NCI-H187 treated with DMSO at 0.1 percent for 48 hours (cell line): ENCODE measurements around the gene MORC2.

ENCODE experiments used
- DNase-seq: peaks from one replicate; lab custom pipeline; 2025; lab: John Stamatoyannopoulos, UW

MORC2 gene

GRCh38 chr22:30920407-30920806 lies 48.2 kb downstream of the MORC2 start:
- no peak for DNase-seq

- no peak for DNase-seq
Observed at GRCh38 chr22:30919973-30920372, 48.6 kb downstream of the MORC2 start.

- DNase-seq = no peak
Observed at GRCh38 chr22:30918761-30919160, 49.8 kb downstream of the MORC2 start.

GRCh38 chr22:30910358-30910757 lies 58.2 kb downstream of the MORC2 start:
- no peak for DNase-seq

GRCh38 chr22:30909306-30909705 lies 59.3 kb downstream of the MORC2 start:
- no peak for DNase-seq

- DNase-seq = no peak
Observed at GRCh38 chr22:30908051-30908461, 60.5 kb downstream of the MORC2 start.

- DNase-seq = no peak
Observed at GRCh38 chr22:30906946-30907345, 61.6 kb downstream of the MORC2 start.

- DNase-seq = no peak
Observed at GRCh38 chr22:30906411-30906810, 62.2 kb downstream of the MORC2 start.

- DNase-seq = no peak
Observed at GRCh38 chr22:30905696-30906341, 62.8 kb downstream of the MORC2 start.

GRCh38 chr22:30903876-30904460 lies 64.6 kb downstream of the MORC2 start:
- no peak for DNase-seq

GRCh38 chr22:30902496-30903357 lies 65.8 kb downstream of the MORC2 start:
- no peak for DNase-seq

GRCh38 chr22:30894371-30894740 lies 74.2 kb downstream of the MORC2 start:
- DNase-seq = no peak

GRCh38 chr22:30893434-30894370 lies 74.9 kb downstream of the MORC2 start:
- DNase-seq = no peak

- no peak for DNase-seq
Observed at GRCh38 chr22:30892731-30893221, 75.8 kb downstream of the MORC2 start.

GRCh38 chr22:30892286-30892685 lies 76.3 kb downstream of the MORC2 start:
- no peak for DNase-seq

- DNase-seq = no peak
Observed at GRCh38 chr22:30891781-30892180, 76.8 kb downstream of the MORC2 start.

GRCh38 chr22:30891443-30891755 lies 77.2 kb downstream of the MORC2 start:
- DNase-seq = no peak

GRCh38 chr22:30890686-30891442 lies 77.7 kb downstream of the MORC2 start:
- DNase-seq = no peak

- DNase-seq = no peak
Observed at GRCh38 chr22:30889996-30890480, 78.5 kb downstream of the MORC2 start.

- DNase-seq = no peak
Observed at GRCh38 chr22:30889268-30889995, 79.1 kb downstream of the MORC2 start.
